ENCODE results near the gene NREP.

- TF ChIP-seq CTCF (IDR thresholded peaks at IDR 0.05) (no peak), POLR2A (IDR thresholded peaks at IDR 0.05) (no peak)
Measured at GRCh38 chr5:111755942-111756381, 1.0 kb downstream of the NREP start.

All from testis (tissue), 2 donors.